Astrocyte (in vitro differentiated cells and primary cell): Measurements from ENCODE around the gene ATXN2. TPM values are rescaled to one million over a fixed set of nuclear protein-coding genes. Genes with fewer than 3 reads are reported as not detected.

Experiments
- DNase-seq: peaks from one replicate; pipeline ENCODE4 v3.0.0-alpha.2; 2010; ENCODE audit warnings: low read depth
- FAIRE-seq: peaks from 2 replicates; lab custom pipeline; 2011; peaks lifted over from hg19 to GRCh38; lab: Jason Lieb, UNC
- H2AFZ ChIP-seq: 2 replicates; pipeline ENCODE4 v1.6.0; 2012; ENCODE audit warnings: low read depth, low read length, inconsistent platforms
- H3K27ac ChIP-seq: 2 replicates; pipeline ENCODE4 v1.5.1; 2011; ENCODE audit warnings: low read depth, low read length, inconsistent platforms
- H3K27me3 ChIP-seq: 2 replicates; pipeline ENCODE4 v1.6.0; 2011; ENCODE audit warnings: low read length, inconsistent platforms; ENCODE audit not compliant: insufficient read depth
- H3K36me3 ChIP-seq: 2 replicates; pipeline ENCODE4 v1.5.1; 2011; ENCODE audit warnings: low read length, inconsistent platforms; ENCODE audit not compliant: insufficient read depth
- H3K4me1 ChIP-seq: 2 replicates; pipeline ENCODE4 v1.5.1; 2011; ENCODE audit warnings: low read length, inconsistent platforms; ENCODE audit not compliant: insufficient read depth
- H3K4me2 ChIP-seq: 2 replicates; pipeline ENCODE4 v1.6.0; 2012; ENCODE audit warnings: low read length, inconsistent platforms
- H3K4me3 ChIP-seq: 2 replicates; pipeline ENCODE4 v1.5.1; 2011; ENCODE audit warnings: low read depth, mild to moderate bottlenecking, low read length, inconsistent platforms; ENCODE audit not compliant: insufficient read depth
- H3K79me2 ChIP-seq: 2 replicates; pipeline ENCODE4 v1.6.0; 2012; ENCODE audit warnings: mild to moderate bottlenecking, low read length, inconsistent platforms; ENCODE audit not compliant: insufficient read depth
- H3K9ac ChIP-seq: 2 replicates; pipeline ENCODE4 v1.6.0; 2012; ENCODE audit warnings: mild to moderate bottlenecking, low read length, inconsistent platforms
- H3K9me3 ChIP-seq: 2 replicates; pipeline ENCODE4 v1.5.1; 2012; ENCODE audit warnings: low read depth, mild to moderate bottlenecking, low read length, inconsistent platforms; ENCODE audit not compliant: insufficient read depth
- H4K20me1 ChIP-seq: 2 replicates; pipeline ENCODE4 v1.6.0; 2012; ENCODE audit warnings: low read length, inconsistent platforms; ENCODE audit not compliant: insufficient read depth
- H3K27ac Mint-ChIP-seq: one replicate; pipeline ENCODE4 v1.8.0; 2021; ENCODE audit warnings: mild to moderate bottlenecking, mixed read lengths; ENCODE audit not compliant: unreplicated experiment
- H3K27me3 Mint-ChIP-seq: one replicate; pipeline ENCODE4 v1.8.0; 2021; ENCODE audit warnings: low read depth, mixed read lengths; ENCODE audit not compliant: unreplicated experiment
- H3K36me3 Mint-ChIP-seq: one replicate; pipeline ENCODE4 v1.8.0; 2021; ENCODE audit warnings: low read depth, mixed read lengths; ENCODE audit not compliant: unreplicated experiment
- H3K4me1 Mint-ChIP-seq: one replicate; pipeline ENCODE4 v1.8.0; 2021; ENCODE audit warnings: low read depth, mixed read lengths; ENCODE audit not compliant: unreplicated experiment
- H3K4me3 Mint-ChIP-seq: one replicate; pipeline ENCODE4 v1.8.0; 2021; ENCODE audit warnings: mild to moderate bottlenecking, moderate library complexity, mixed read lengths; ENCODE audit not compliant: unreplicated experiment
- H3K9me3 Mint-ChIP-seq: one replicate; pipeline ENCODE4 v1.8.0; 2021; ENCODE audit warnings: mild to moderate bottlenecking, mixed read lengths; ENCODE audit not compliant: unreplicated experiment
- EZH2 ChIP-seq: IDR thresholded peaks from 2 replicates; pipeline ENCODE4 v1.6.1; 2012; ENCODE audit warnings: mild to moderate bottlenecking, low read length, inconsistent platforms; ENCODE audit not compliant: insufficient read depth
- total RNA-seq: library from RNA; stranded (reverse); gene quantifications from 2 replicates; pipeline ENCODE4 v1.2.1, GENCODE V29; 2021
- TF ChIP-seq, protein P1 (sequence below): IDR thresholded peaks from 2 replicates; pipeline ENCODE4 v1.5.1; 2011; ENCODE audit warnings: low read depth, mild to moderate bottlenecking, inconsistent platforms, low read length, moderate library complexity; ENCODE audit not compliant: insufficient read depth

Gene ATXN2
- total RNA-seq, 1 donor from 2014 or later = 58.0 TPM

DNA sequence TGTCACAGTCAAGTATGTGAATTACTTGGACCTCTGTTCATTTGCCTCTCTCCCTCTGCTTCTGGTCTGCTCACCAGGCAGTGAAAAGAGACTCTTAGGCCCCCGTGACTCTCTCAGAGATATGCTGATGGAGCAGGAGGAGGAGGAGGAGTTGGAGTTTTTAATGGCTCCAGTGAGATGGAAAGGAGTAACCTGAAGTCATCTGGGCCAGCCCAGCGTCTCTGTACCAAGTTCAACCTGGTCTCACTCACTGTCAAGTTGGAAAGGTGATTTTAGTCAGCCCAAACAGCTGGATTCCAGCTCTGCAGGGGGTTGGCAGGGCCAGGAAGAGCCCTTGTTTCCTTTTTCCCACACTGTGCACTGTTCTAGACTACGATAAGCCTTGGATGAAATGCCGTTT lies 144.8 kb downstream of the ATXN2 start:
- H3K27me3 Mint-ChIP-seq = no peaks in the 10 kb centered on the region
- H3K9ac ChIP-seq = no peak overlapping the region
- H3K4me2 ChIP-seq = no peak overlapping the region
- no peaks in the 10 kb centered on the region for H3K9me3 ChIP-seq
- no peak for DNase-seq
- H3K4me3 ChIP-seq = no peak overlapping the region
- no peak overlapping the region for H3K27ac Mint-ChIP-seq
- no peak for TF ChIP-seq EZH2
- TF ChIP-seq, protein P1, sequence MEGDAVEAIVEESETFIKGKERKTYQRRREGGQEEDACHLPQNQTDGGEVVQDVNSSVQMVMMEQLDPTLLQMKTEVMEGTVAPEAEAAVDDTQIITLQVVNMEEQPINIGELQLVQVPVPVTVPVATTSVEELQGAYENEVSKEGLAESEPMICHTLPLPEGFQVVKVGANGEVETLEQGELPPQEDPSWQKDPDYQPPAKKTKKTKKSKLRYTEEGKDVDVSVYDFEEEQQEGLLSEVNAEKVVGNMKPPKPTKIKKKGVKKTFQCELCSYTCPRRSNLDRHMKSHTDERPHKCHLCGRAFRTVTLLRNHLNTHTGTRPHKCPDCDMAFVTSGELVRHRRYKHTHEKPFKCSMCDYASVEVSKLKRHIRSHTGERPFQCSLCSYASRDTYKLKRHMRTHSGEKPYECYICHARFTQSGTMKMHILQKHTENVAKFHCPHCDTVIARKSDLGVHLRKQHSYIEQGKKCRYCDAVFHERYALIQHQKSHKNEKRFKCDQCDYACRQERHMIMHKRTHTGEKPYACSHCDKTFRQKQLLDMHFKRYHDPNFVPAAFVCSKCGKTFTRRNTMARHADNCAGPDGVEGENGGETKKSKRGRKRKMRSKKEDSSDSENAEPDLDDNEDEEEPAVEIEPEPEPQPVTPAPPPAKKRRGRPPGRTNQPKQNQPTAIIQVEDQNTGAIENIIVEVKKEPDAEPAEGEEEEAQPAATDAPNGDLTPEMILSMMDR = no peak
- no peak overlapping the region for H2AFZ ChIP-seq
- no peaks in the 10 kb centered on the region for H3K9me3 Mint-ChIP-seq
- H3K36me3 Mint-ChIP-seq = peaks cover 28% of the 10 kb centered on the region
- H3K4me1 Mint-ChIP-seq = peaks cover 24% of the 10 kb centered on the region
- H3K36me3 ChIP-seq = peaks cover 62% of the 10 kb centered on the region
- FAIRE-seq = no peak
- H3K27me3 ChIP-seq = no peaks in the 10 kb centered on the region
- no peak overlapping the region for H3K27ac ChIP-seq
- no peak overlapping the region for H3K4me3 Mint-ChIP-seq
- H4K20me1 ChIP-seq = peaks cover 69% of the 10 kb centered on the region
- peaks cover 12% of the 10 kb centered on the region for H3K4me1 ChIP-seq
- H3K79me2 ChIP-seq = peaks cover 18% of the 10 kb centered on the region

DNA sequence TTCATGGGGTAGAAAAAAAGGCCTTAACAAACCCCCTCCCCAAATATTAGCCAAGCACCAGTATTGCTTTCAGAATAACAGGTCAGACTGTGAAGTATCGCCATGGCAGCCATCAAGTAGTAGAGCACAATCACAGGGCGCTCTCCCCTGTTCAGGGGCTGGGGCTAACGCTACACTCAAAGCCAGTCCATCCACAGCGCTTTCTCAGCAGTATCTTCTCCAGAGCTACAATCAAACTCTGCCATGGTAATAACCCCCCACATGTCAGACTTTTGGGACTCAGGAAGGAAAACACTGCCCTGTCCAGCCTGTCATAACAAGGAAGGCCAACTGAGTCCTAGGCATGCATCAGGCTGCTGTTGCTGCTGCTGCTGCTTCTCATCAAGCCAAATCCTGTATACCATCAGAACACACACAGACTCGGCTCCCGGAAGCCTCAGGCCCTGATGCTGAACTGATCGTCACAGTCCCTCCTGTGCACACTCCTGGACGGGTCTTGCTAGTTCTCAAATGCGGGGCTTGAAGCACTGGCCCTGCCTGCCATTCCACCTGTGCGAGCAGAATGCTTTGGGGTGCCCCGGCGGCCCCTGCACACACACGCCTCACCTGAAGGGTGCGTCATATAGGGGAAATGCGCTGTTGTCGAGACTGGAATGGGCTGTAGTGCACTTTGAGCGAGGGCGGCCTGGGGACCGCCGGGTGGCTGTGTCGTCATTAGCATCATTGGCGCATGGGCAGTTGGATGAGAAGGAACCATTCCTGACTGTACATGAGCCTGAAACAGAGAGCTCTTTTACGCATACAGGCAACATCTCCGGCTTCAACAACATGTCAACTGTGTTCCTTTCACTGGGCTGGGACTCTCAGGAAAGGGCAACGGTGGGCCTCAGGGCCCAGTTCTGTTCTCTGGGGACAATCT lies 145.8 kb downstream of the ATXN2 start:
- Histone ChIP-seq H3K79me2 (peaks cover 17% of the 10 kb centered on the region), H3K4me2 (no peak overlapping the region), H3K27ac (no peak overlapping the region), H4K20me1 (peaks cover 73% of the 10 kb centered on the region), H2AFZ (no peak overlapping the region), H3K9ac (no peak overlapping the region), H3K36me3 (peaks cover 70% of the 10 kb centered on the region), H3K4me1 (peaks cover 12% of the 10 kb centered on the region), H3K27me3 (no peaks in the 10 kb centered on the region), H3K9me3 (no peaks in the 10 kb centered on the region), H3K4me3 (no peak overlapping the region)
- TF ChIP-seq, protein P1 = no peak
- no peak for TF ChIP-seq EZH2
- H3K4me3 Mint-ChIP-seq = no peak overlapping the region
- FAIRE-seq = no peak
- peaks cover 30% of the 10 kb centered on the region for H3K4me1 Mint-ChIP-seq
- H3K27ac Mint-ChIP-seq = no peak overlapping the region
- H3K36me3 Mint-ChIP-seq = peaks cover 31% of the 10 kb centered on the region
- no peaks in the 10 kb centered on the region for H3K27me3 Mint-ChIP-seq
- H3K9me3 Mint-ChIP-seq = no peaks in the 10 kb centered on the region
- no peak for DNase-seq
